Measurements from ENCODE around the gene DNMBP.
A peak's percentile ranks its signal among the peaks of the same experiment; 100 is the strongest.
"Not testable (repeated sequence)": the region's sequence is repeated elsewhere in the genome, so short reads cannot be mapped to it uniquely, and the experiment has no call there.

DNMBP gene

GRCh38 chr10:99993701-99994689, 15.8 kb downstream of the DNMBP start:
- peak; percentile 95 for DNase-seq (ENCODE audit: low spot score)

- DNase-seq (ENCODE audit: low spot score), result not testable (repeated sequence)
These were observed 24.1 kb downstream of the DNMBP start for GRCh38 chr10:99985637-99986036.

GRCh38 chr10:99984211-99985034, 25.3 kb downstream of the DNMBP start:
- peak; percentile 73 for DNase-seq (ENCODE audit: low spot score)

GRCh38 chr10:99983280-99983988, 26.3 kb downstream of the DNMBP start:
- peak; percentile 83 for DNase-seq (ENCODE audit: low spot score)

- peak; percentile 64 for DNase-seq (ENCODE audit: low spot score)
These were observed 27.0 kb downstream of the DNMBP start for GRCh38 chr10:99982728-99983127.

GRCh38 chr10:99981581-99982199, 28.1 kb downstream of the DNMBP start:
- peak; percentile 42 for DNase-seq (ENCODE audit: low spot score)

- DNase-seq (ENCODE audit: low spot score), result no peak
These were observed 30.6 kb downstream of the DNMBP start for GRCh38 chr10:99979066-99979685.

GRCh38 chr10:99977916-99978315, 31.8 kb downstream of the DNMBP start:
- DNase-seq (ENCODE audit: low spot score), result no peak

GRCh38 chr10:99976886-99977665, 32.7 kb downstream of the DNMBP start:
- peak; percentile 73 for DNase-seq (ENCODE audit: low spot score)

GRCh38 chr10:99975942-99976809, 33.6 kb downstream of the DNMBP start:
- DNase-seq (ENCODE audit: low spot score), result peak; percentile 87

- DNase-seq (ENCODE audit: low spot score), result peak; percentile 75
These were observed 34.5 kb downstream of the DNMBP start for GRCh38 chr10:99975106-99975829.

GRCh38 chr10:99973190-99973589, 36.6 kb downstream of the DNMBP start:
- no peak for DNase-seq (ENCODE audit: low spot score)

GRCh38 chr10:99967961-99968360, 41.8 kb downstream of the DNMBP start:
- DNase-seq (ENCODE audit: low spot score), result no peak

GRCh38 chr10:99966306-99966705, 43.4 kb downstream of the DNMBP start:
- no peak for DNase-seq (ENCODE audit: low spot score)

- DNase-seq (ENCODE audit: low spot score), result no peak
These were observed 44.0 kb downstream of the DNMBP start for GRCh38 chr10:99965700-99966099.

GRCh38 chr10:99964791-99965190, 45.0 kb downstream of the DNMBP start:
- no peak for DNase-seq (ENCODE audit: low spot score)

- DNase-seq (ENCODE audit: low spot score), result not testable (repeated sequence)
These were observed 46.1 kb downstream of the DNMBP start for GRCh38 chr10:99963467-99964165.

GRCh38 chr10:99958806-99959205, 50.9 kb downstream of the DNMBP start:
- no peak for DNase-seq (ENCODE audit: low spot score)
